ENCODE data around the gene PTPRN2.

Gene PTPRN2

DNA sequence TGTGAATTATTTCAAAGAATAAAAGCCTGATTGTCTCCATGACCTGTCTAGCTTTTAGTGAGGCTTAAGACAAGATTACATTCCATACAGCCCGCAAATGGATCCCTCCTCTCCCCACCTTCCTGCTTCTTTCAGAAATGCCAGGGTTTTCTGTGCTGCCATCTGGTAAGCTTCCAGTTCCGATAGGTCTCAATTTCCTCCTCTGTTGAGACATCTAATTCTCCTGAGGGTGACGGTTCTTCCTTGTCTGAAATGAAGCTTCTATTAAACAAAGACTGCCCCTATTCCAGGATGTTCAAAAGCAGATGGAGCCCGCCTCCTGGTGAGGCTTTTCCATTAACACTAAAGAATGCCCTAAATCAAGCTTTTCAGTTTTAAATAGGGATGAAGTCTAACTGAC is 295.6 kb downstream of the PTPRN2 start:
- no peak overlapping the region for H3K4me3 ChIP-seq (ENCODE audit: low read depth in 1 of 2, low read length in 2 of 2)
- H3K4me1 ChIP-seq (ENCODE audit: insufficient read depth, low read length): no peaks in the 10 kb centered on the region
- no peak overlapping the region for H3K27ac ChIP-seq (ENCODE audit: low read depth, low read length)
- H3K27me3 ChIP-seq (ENCODE audit: control insufficient read depth in 1 of 2, insufficient read depth in 2 of 2, low read length in 2 of 2): no peaks in the 10 kb centered on the region
- H3K9me3 ChIP-seq (ENCODE audit: low read length): peaks cover 5% of the 10 kb centered on the region
- H3K36me3 ChIP-seq (ENCODE audit: insufficient read depth, low read length): no peaks in the 10 kb centered on the region
- no peak overlapping the region for H3K9ac ChIP-seq (ENCODE audit: low read length)

DNA sequence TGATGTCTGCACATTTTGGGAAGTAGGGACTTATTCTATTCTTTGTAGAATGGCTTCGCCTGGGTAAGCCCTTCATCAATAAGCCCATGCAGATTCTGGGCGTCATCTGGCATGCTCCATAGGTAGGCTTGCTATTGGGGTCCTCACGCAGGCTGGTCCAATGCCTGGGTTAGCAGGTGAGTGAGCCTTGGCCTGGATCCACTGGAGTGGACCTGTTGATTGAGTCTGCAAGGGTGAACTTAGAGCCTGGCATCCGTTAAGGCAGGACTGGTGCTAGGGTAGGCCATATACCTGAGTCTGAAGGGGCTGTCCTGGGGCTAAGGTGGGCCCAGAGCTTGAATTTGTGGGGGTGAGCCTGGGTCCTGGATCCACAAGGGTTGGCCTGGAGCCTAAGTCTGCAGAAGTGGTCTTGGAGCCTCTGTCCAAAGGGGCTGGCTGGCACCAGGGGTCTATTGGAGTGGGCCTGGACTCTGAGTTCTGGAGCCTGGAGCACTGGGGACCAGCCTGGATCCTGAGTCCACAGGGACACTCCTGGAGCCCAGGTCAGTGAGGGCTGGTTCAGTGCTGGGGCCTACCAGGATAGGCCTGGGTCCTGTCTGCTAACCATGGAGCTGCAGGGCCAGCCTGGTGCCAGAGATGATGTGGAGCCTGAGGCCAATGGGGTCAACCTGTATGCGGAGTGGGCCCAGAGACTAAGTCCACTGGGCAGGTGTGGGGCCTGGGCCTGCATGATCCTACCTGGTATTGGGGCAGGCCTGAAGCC is 297.7 kb downstream of the PTPRN2 start:
- no peak overlapping the region for H3K4me3 ChIP-seq (ENCODE audit: low read depth in 1 of 2, low read length in 2 of 2)

DNA sequence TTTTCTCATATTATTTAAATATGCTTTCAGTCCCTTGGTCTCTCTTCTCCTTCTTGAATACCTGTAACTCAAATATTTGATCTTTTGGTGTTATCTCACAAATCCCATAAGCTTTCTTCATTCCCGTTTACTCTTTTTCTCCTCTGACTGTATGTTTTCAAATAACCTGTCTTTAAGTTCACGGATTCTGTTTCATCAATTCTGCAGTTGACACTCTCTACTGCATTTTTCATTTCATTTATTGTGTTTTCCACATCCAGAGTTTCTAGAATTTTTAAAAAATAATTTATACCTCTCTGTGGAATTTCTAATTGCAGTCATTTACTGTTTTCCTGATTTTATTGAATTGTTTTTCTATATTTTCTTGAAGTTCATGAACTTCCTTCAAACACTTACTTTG is 298.4 kb downstream of the PTPRN2 start:
- no peak overlapping the region for H3K27ac ChIP-seq (ENCODE audit: low read depth, low read length)
- H3K9me3 ChIP-seq (ENCODE audit: low read length): peaks cover 5% of the 10 kb centered on the region
- H3K4me3 ChIP-seq (ENCODE audit: low read depth in 1 of 2, low read length in 2 of 2): no peak overlapping the region
- no peaks in the 10 kb centered on the region for H3K27me3 ChIP-seq (ENCODE audit: control insufficient read depth in 1 of 2, insufficient read depth in 2 of 2, low read length in 2 of 2)
- no peak overlapping the region for H3K9ac ChIP-seq (ENCODE audit: low read length)
- H3K4me1 ChIP-seq (ENCODE audit: insufficient read depth, low read length): no peaks in the 10 kb centered on the region
- H3K36me3 ChIP-seq (ENCODE audit: insufficient read depth, low read length): no peaks in the 10 kb centered on the region

More for the DNA sequence above, 297.7 kb downstream of the PTPRN2 start:
- Histone ChIP-seq H3K9me3 (ENCODE audit: low read length) (peaks cover 5% of the 10 kb centered on the region), H3K27me3 (ENCODE audit: control insufficient read depth in 1 of 2, insufficient read depth in 2 of 2, low read length in 2 of 2) (no peaks in the 10 kb centered on the region), H3K4me1 (ENCODE audit: insufficient read depth, low read length) (no peaks in the 10 kb centered on the region), H3K27ac (ENCODE audit: low read depth, low read length) (no peak overlapping the region), H3K9ac (ENCODE audit: low read length) (no peak overlapping the region), H3K36me3 (ENCODE audit: insufficient read depth, low read length) (no peaks in the 10 kb centered on the region)

DNA sequence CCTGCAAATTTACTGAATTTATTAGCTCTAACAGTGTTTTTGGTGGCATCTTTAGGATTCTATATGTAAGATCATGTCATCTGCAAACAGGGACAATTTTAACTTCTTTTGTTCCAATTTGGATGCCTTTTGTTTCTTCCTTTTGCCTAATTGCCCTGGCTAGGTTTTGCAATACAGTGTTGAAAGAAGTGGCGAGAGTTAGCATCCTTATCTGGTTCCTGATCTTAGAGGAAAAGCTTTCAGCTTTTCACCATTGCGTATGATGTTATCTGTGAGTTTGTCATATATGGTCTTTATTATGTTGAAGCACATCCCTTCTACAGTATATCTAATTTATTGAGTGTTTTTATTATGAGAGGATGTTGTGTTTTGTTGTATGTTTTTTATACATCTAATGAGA is 301.4 kb downstream of the PTPRN2 start:
- H3K4me1 ChIP-seq (ENCODE audit: insufficient read depth, low read length): no peaks in the 10 kb centered on the region
- no peaks in the 10 kb centered on the region for H3K36me3 ChIP-seq (ENCODE audit: insufficient read depth, low read length)
- H3K27me3 ChIP-seq (ENCODE audit: control insufficient read depth in 1 of 2, insufficient read depth in 2 of 2, low read length in 2 of 2): no peaks in the 10 kb centered on the region
- H3K4me3 ChIP-seq (ENCODE audit: low read depth in 1 of 2, low read length in 2 of 2): no peak overlapping the region
- no peak overlapping the region for H3K27ac ChIP-seq (ENCODE audit: low read depth, low read length)
- H3K9me3 ChIP-seq (ENCODE audit: low read length): peaks cover 5% of the 10 kb centered on the region
- H3K9ac ChIP-seq (ENCODE audit: low read length): no peak overlapping the region

DNA sequence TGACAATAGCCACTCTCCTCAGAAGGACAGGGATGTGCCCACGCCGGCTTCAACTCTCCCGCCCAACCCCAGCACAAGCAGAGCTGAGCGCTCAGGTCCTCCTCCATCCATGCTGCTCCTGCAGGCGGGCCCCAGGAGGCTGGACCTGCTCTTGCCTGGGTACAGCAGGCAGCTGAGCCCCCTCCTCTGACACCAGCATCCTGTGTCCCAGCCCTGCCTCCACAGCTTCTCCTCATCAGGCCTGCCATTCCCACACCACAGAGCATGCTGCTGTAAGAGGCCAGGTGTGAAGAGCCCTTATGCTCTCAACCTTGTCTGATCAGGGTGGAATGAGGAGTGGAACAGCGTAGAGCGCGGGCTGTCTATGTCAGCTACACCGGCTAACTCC is 302.2 kb downstream of the PTPRN2 start:
- Histone ChIP-seq H3K27me3 (ENCODE audit: control insufficient read depth in 1 of 2, insufficient read depth in 2 of 2, low read length in 2 of 2) (no peaks in the 10 kb centered on the region), H3K27ac (ENCODE audit: low read depth, low read length) (no peak overlapping the region), H3K9ac (ENCODE audit: low read length) (no peak overlapping the region), H3K4me1 (ENCODE audit: insufficient read depth, low read length) (no peaks in the 10 kb centered on the region), H3K9me3 (ENCODE audit: low read length) (peaks cover 5% of the 10 kb centered on the region), H3K4me3 (ENCODE audit: low read depth in 1 of 2, low read length in 2 of 2) (no peak overlapping the region), H3K36me3 (ENCODE audit: insufficient read depth, low read length) (no peaks in the 10 kb centered on the region)

DNA sequence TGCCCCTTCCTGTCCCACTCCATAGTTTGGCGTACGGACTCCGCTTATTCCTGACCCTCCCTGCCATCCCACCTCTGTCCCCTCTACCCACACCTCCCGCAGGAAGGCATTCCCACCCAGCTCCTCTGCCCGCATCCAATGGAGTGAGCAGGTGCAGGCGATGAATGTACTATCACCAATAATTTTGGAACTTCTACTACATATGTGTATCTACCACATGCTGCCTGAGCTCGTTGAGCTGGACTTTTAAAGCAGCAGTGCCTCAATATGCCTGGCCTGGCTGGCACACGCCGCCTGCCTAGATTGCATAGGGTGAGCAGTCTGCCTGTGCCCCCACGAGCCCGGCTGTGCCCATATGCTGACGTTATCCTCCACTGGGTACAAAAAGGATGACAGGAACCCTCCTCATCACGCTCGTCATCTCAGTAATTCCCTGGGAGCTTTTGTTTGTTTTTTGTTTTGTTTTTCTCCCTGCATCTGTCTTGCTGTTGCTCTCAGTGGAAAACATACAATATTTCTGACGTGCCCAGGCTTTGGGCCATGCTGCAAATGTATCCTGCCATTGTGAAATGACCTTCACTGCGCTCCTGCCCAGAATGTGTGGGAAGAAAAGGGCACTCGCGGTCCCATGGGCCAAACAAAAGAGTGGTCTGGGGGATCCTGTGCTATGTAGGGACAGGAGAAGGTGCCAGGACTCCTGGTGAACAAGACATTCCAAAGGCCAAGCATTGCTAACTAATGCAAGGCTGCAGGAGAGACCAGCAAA is 302.8 kb downstream of the PTPRN2 start:
- H3K9ac ChIP-seq (ENCODE audit: low read length): no peak overlapping the region
- H3K9me3 ChIP-seq (ENCODE audit: low read length): peaks cover 5% of the 10 kb centered on the region

DNA sequence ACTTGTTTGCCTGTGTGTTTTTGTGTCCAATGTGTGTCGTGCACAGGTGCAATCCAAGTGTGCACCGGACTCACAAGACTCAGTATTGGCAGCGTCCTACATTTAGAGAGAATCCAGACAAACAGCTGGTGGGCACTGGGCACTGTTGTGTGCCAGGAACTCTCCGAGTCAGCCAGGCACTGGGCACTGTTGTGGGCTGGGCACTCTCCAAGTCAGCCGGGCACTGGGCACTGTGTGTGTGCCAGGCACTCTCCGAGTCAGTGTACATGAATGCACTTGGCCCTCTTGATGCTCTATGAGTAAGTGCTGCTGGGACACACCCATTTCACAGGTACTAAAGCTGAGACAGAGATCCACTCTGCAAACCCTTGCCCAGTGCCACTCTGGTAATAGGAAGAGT is 303.5 kb downstream of the PTPRN2 start:
- no peaks in the 10 kb centered on the region for H3K27me3 ChIP-seq (ENCODE audit: control insufficient read depth in 1 of 2, insufficient read depth in 2 of 2, low read length in 2 of 2)
- peaks cover 5% of the 10 kb centered on the region for H3K9me3 ChIP-seq (ENCODE audit: low read length)
- no peaks in the 10 kb centered on the region for H3K36me3 ChIP-seq (ENCODE audit: insufficient read depth, low read length)
- H3K27ac ChIP-seq (ENCODE audit: low read depth, low read length): no peak overlapping the region
- H3K9ac ChIP-seq (ENCODE audit: low read length): no peak overlapping the region
- no peak overlapping the region for H3K4me3 ChIP-seq (ENCODE audit: low read depth in 1 of 2, low read length in 2 of 2)
- no peaks in the 10 kb centered on the region for H3K4me1 ChIP-seq (ENCODE audit: insufficient read depth, low read length)

More for the DNA sequence above, 302.8 kb downstream of the PTPRN2 start:
- no peak overlapping the region for H3K4me3 ChIP-seq (ENCODE audit: low read depth in 1 of 2, low read length in 2 of 2)
- no peaks in the 10 kb centered on the region for H3K27me3 ChIP-seq (ENCODE audit: control insufficient read depth in 1 of 2, insufficient read depth in 2 of 2, low read length in 2 of 2)
- H3K4me1 ChIP-seq (ENCODE audit: insufficient read depth, low read length): no peaks in the 10 kb centered on the region
- no peak overlapping the region for H3K27ac ChIP-seq (ENCODE audit: low read depth, low read length)
- no peaks in the 10 kb centered on the region for H3K36me3 ChIP-seq (ENCODE audit: insufficient read depth, low read length)

DNA sequence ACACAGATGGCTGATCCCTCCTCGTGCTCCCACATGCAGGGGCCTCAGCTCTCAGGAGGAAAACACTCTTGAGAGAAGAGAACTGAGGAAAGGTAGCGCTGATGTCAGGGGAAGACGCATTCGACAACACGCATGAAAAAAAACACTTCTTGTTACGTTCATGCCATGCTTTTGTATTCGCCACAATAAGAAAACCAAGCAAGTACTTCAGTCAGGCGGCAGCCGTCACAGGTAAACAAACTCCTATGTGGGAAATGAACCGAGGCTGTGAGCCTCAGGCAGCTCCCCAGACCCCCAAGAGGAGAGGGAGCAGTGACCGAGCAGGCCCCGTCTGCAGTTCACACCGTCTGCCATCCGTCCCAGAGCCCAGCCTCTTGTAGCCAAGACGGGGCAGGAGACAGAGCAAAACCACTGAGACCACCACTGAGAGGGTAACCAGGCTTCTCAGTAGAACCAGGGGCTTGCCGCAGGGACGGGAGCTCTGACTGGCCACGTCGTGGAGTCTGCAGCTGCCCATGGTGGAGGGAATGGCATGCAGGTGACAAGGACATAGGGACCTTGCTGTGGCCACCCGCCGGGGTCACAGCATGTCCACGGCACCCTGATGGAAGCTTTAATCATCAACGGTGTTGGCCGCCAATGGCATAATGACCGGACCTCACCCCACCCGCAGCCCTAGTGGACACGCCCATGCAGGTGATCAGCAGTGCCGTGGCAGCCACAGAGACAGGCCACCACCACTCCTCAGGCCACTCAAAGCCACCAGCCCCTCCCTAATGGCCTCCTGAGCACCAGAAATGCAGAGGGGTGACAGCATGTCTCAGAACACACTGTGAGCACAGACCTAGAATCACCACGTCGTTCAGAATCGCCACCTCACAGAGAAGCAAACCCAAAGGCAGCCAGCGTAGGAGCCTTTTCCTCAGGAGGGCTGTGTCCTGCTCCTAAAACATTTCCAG is 304.3 kb downstream of the PTPRN2 start:
- Histone ChIP-seq H3K27me3 (ENCODE audit: control insufficient read depth in 1 of 2, insufficient read depth in 2 of 2, low read length in 2 of 2) (no peaks in the 10 kb centered on the region), H3K27ac (ENCODE audit: low read depth, low read length) (no peak overlapping the region), H3K36me3 (ENCODE audit: insufficient read depth, low read length) (no peaks in the 10 kb centered on the region), H3K4me3 (ENCODE audit: low read depth in 1 of 2, low read length in 2 of 2) (no peak overlapping the region), H3K9ac (ENCODE audit: low read length) (no peak overlapping the region), H3K4me1 (ENCODE audit: insufficient read depth, low read length) (no peaks in the 10 kb centered on the region), H3K9me3 (ENCODE audit: low read length) (peaks cover 5% of the 10 kb centered on the region)

DNA sequence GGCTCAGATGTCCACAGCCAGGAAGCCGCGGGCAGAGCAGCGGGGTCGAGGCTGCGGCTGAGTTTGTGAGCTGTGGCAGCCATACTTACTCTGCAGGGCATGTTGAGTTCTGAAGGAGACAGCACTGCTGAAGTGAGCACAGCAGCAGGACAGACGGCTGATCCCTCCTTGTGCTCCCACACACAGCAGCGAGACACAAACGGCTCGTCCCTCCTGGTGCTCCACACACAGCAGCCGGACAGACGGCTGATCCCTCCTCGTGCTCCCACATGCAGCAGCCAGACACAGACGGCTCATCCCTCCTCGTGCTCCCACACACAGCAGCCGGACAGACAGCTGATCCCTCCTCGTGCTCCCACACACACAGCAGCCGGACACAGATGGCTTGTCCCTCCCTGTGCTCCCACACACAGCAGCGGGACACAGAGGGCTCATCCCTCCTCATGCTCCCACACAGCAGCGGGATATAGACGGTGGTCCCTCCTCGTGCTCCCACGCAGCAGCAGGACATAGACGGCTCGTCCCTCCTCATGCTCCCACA is 305.1 kb downstream of the PTPRN2 start:
- no peaks in the 10 kb centered on the region for H3K36me3 ChIP-seq (ENCODE audit: insufficient read depth, low read length)
- H3K27ac ChIP-seq (ENCODE audit: low read depth, low read length): no peak overlapping the region
- no peaks in the 10 kb centered on the region for H3K9me3 ChIP-seq (ENCODE audit: low read length)
- no peaks in the 10 kb centered on the region for H3K4me1 ChIP-seq (ENCODE audit: insufficient read depth, low read length)
- H3K4me3 ChIP-seq (ENCODE audit: low read depth in 1 of 2, low read length in 2 of 2): no peak overlapping the region
- no peak overlapping the region for H3K9ac ChIP-seq (ENCODE audit: low read length)
- no peaks in the 10 kb centered on the region for H3K27me3 ChIP-seq (ENCODE audit: control insufficient read depth in 1 of 2, insufficient read depth in 2 of 2, low read length in 2 of 2)

DNA sequence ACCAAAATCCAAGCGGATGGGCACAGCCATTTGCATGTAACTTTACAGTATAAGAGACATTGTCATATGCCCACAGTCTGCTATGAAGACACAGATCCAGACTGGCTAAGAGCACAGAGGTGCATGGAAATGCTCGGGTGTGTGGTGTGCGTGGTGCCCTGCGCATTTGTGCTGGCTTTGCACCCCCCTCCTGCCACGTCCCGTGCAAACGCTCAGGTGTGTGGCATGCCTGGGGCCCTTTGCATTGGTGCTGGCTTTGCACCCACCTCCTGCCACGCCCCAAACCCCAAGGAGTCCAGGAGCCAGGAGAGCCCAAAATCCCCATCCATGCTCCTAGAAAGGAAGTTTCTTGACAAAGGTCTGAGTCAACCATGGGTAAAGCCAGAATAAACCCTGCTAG is 306.2 kb downstream of the PTPRN2 start:
- Histone ChIP-seq H3K4me3 (ENCODE audit: low read depth in 1 of 2, low read length in 2 of 2) (no peak overlapping the region), H3K27ac (ENCODE audit: low read depth, low read length) (no peak overlapping the region), H3K9ac (ENCODE audit: low read length) (no peak overlapping the region), H3K36me3 (ENCODE audit: insufficient read depth, low read length) (no peaks in the 10 kb centered on the region), H3K4me1 (ENCODE audit: insufficient read depth, low read length) (no peaks in the 10 kb centered on the region), H3K9me3 (ENCODE audit: low read length) (no peaks in the 10 kb centered on the region), H3K27me3 (ENCODE audit: control insufficient read depth in 1 of 2, insufficient read depth in 2 of 2, low read length in 2 of 2) (no peaks in the 10 kb centered on the region)

All from muscle layer of colon (tissue), 2 donors.